Upper lobe of left lung (tissue), 6 donors: Measurements from ENCODE around the gene MAGEB4. TPM values are rescaled to one million over a fixed set of nuclear protein-coding genes. Genes with fewer than 3 reads are reported as not detected.

ENCODE experiments used
- ATAC-seq, 2 donors: fragments of 200-7000 bp; cut with Tn5 transposase; one replicate each; pipeline ENCODE4 v1.9.1; 2022; ENCODE audit warnings: mild to moderate bottlenecking in 2 of 2, moderate library complexity in 2 of 2; ENCODE audit not compliant: low FRiP score in 2 of 2
- DNase-seq, 2 donors: peaks; one replicate each; pipeline ENCODE4 v3.0.0-alpha.2; 2019 to 2020
- H3K27ac ChIP-seq, 4 donors: fragments of 200-600 bp; sonication (generic); one replicate each; pipeline ENCODE4 v1.5.1; 2016 to 2019
- H3K27me3 ChIP-seq, 4 donors: fragments of 200-600 bp; sonication (generic); one replicate each; pipeline ENCODE4 v1.5.1; 2017 to 2019
- H3K36me3 ChIP-seq, 4 donors: fragments of 200-600 bp; sonication (generic); one replicate each; pipeline ENCODE4 v1.5.1; 2016 to 2019
- H3K4me1 ChIP-seq, 4 donors: fragments of 200-600 bp; sonication (generic); one replicate each; pipeline ENCODE4 v1.5.1; 2018 to 2019
- H3K4me3 ChIP-seq, 4 donors: fragments of 200-600 bp; sonication (generic); one replicate each; pipeline ENCODE4 v1.5.1; 2017 to 2019; ENCODE audit warnings: mild to moderate bottlenecking in 2 of 4, moderate library complexity in 1 of 4
- H3K9me3 ChIP-seq, 4 donors: fragments of 200-600 bp; sonication (generic); one replicate each; pipeline ENCODE4 v1.5.1; 2018 to 2019
- EP300 ChIP-seq, 4 donors: sonication (generic); formaldehyde crosslinking; IDR thresholded peaks; one replicate each; pipeline ENCODE4 v1.5.1; 2017; ENCODE audit warnings: antibody characterized with exemption in 4 of 4, control low read depth in 2 of 4
- POLR2A ChIP-seq, 4 donors: fragments of 450-650 bp; IDR thresholded peaks; one replicate each; pipeline ENCODE4 v1.5.1; 2016 to 2017; ENCODE audit warnings: antibody characterized with exemption in 4 of 4, mild to moderate bottlenecking in 2 of 4
- POLR2AphosphoS5 ChIP-seq, 2 donors: sonication (generic); formaldehyde crosslinking; IDR thresholded peaks; one replicate each; pipeline ENCODE4 v1.5.1; 2017; ENCODE audit warnings: antibody characterized with exemption in 2 of 2
- WGBS, 2 donors: methylation state at CpG; one replicate each; pipeline ENCODE4 v1.1.5; 2017 to 2018; 5-methylcytosine and 5-hydroxymethylcytosine counted together
- total RNA-seq, 6 donors: library from RNA; depleted of rRNA in 4 of 6; stranded (reverse); fragments of >200 nt in 4 of 6; gene quantifications; one replicate each; pipeline versions ENCODE4 v1.1.0 to v1.2.1, GENCODE V29; 2016 to 2021
- TF ChIP-seq, protein P1 (sequence below), 6 experiments: fragments of 450-650 bp in 4 of 6; fragments of 200-600 bp in 2 of 6; sonication (generic) in 2 of 6; IDR thresholded peaks; one replicate each; pipeline ENCODE4 v1.5.1; 2016 to 2019; ENCODE audit warnings: antibody characterized with exemption in 6 of 6
- donor health status: DM: no; HTN: no; CAD: no; lungs with moderate emphysema.
- donor health status: DM: no; HTN: yes; CAD: no; lungs with severe emphysema.

MAGEB4 gene
- total RNA-seq, 6 donors from 2014 or later: not detected

- TF ChIP-seq, protein P1, sequence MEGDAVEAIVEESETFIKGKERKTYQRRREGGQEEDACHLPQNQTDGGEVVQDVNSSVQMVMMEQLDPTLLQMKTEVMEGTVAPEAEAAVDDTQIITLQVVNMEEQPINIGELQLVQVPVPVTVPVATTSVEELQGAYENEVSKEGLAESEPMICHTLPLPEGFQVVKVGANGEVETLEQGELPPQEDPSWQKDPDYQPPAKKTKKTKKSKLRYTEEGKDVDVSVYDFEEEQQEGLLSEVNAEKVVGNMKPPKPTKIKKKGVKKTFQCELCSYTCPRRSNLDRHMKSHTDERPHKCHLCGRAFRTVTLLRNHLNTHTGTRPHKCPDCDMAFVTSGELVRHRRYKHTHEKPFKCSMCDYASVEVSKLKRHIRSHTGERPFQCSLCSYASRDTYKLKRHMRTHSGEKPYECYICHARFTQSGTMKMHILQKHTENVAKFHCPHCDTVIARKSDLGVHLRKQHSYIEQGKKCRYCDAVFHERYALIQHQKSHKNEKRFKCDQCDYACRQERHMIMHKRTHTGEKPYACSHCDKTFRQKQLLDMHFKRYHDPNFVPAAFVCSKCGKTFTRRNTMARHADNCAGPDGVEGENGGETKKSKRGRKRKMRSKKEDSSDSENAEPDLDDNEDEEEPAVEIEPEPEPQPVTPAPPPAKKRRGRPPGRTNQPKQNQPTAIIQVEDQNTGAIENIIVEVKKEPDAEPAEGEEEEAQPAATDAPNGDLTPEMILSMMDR (IDR thresholded peaks at IDR 0.05): no peak
- TF ChIP-seq POLR2A (IDR thresholded peaks at IDR 0.05) (no peak), POLR2AphosphoS5 (IDR thresholded peaks at IDR 0.05) (no peak), EP300 (IDR thresholded peaks at IDR 0.05) (no peak)
- ATAC-seq (no peak), DNase-seq (no peak)
- Histone ChIP-seq H3K27me3 (no peaks in the 10 kb centered on the region), H3K9me3 (no peaks in the 10 kb centered on the region), H3K4me3 (no peak within 1 kb of the TSS), H3K36me3 (no peaks in the 10 kb centered on the region), H3K4me1 (no peaks in the 10 kb centered on the region), H3K27ac (no peak within 1 kb of the TSS)
- 68 to 73% methylated on average over 4 of the region's 4 CpGs for WGBS, 2 donors
Measured at GRCh38 chrX:30230395-30230794, 11.4 kb upstream of the MAGEB4 start, which contains the start of gene MAGEB3. TSS of gene MAGEB3 (plus strand) at chrX:30230657. CDS start at chrX:30235925, 5,268 bp downstream.

DNA sequence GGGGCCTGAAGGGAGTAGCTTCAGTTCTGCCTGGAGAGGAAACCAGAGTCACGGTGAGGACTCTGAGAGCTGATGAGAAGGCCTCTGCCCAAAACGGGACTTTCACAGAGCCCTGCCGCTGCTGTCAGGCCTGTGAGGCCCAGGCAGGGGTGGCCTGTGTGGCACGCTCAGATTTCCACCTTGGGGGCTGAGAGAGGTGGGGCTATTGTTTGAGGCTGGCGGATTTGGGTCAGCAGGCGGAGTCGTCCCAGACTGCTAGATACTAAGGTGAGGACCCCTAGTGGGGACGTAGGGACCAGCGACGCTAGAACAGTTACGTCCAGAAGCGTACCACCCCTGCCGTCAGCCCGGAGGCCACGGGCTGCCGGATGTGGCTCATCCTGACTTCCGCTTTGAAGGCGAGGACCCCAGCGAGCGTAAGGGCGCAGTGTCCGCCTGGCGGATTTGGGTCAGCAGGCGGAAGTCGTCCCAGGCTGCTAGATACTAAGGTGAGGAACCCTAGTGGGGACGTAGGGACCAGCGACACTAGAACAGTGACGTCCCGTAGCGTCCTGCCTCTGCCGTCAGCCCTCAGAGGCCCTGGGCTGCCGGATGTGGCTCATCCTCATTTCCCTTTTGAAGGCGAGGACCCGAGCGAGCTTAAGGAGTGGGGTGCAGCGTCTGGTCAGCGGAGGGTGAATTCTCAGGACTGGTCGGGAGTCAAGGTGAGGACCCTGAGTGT lies 5.1 kb downstream of the MAGEB4 start, which contains the start of gene MAGEB1:
Gene MAGEB1 (plus strand): TSS at position 378 of the 721 bp plus-strand sequence. CDS start 3,348 bp downstream, outside the sequence.
- Histone ChIP-seq H3K9me3 (no peaks in the 10 kb centered on the region), H3K4me3 (no peak within 1 kb of the TSS), H3K27ac (no peak within 1 kb of the TSS), H3K4me1 (no peaks in the 10 kb centered on the region), H3K27me3 (no peaks in the 10 kb centered on the region), H3K36me3 (no peaks in the 10 kb centered on the region)
- DNase-seq: peak in 1 of 2 donors; percentile 36
- no peak for TF ChIP-seq EP300 (IDR thresholded peaks at IDR 0.05)
- no peak for TF ChIP-seq POLR2AphosphoS5 (IDR thresholded peaks at IDR 0.05)
- no peak for TF ChIP-seq POLR2A (IDR thresholded peaks at IDR 0.05)
- TF ChIP-seq, protein P1 (IDR thresholded peaks at IDR 0.05): no peak
- WGBS, 2 donors: 87% methylated on average over 38 of the region's 38 CpGs; no CpG with 5 or more reads in 1 of the 2 donors
- no peak for ATAC-seq

- Histone ChIP-seq H3K4me3 (no peak overlapping the region), H3K27ac (no peak overlapping the region), H3K36me3 (no peaks in the 10 kb centered on the region), H3K9me3 (no peaks in the 10 kb centered on the region), H3K27me3 (no peaks in the 10 kb centered on the region), H3K4me1 (no peaks in the 10 kb centered on the region)
- DNase-seq: no peak
- WGBS, 2 donors: 72 to 74% methylated on average over 3 to 4 of the region's 4 CpGs
- no peak for ATAC-seq
- no peak for TF ChIP-seq POLR2AphosphoS5 (IDR thresholded peaks at IDR 0.05)
- no peak for TF ChIP-seq EP300 (IDR thresholded peaks at IDR 0.05)
- TF ChIP-seq POLR2A (IDR thresholded peaks at IDR 0.05): no peak
- TF ChIP-seq, protein P1 (IDR thresholded peaks at IDR 0.05): no peak
Measured at GRCh38 chrX:30248854-30249253, 7.1 kb downstream of the MAGEB4 start.

- 82 to 83% methylated on average over 1 of the region's 1 CpG for WGBS, 2 donors
- H3K9me3 ChIP-seq: no peaks in the 10 kb centered on the region
- no peaks in the 10 kb centered on the region for H3K4me1 ChIP-seq
- no peak overlapping the region for H3K4me3 ChIP-seq
- no peak for DNase-seq
- TF ChIP-seq, protein P1 (IDR thresholded peaks at IDR 0.05): no peak
- TF ChIP-seq EP300 (IDR thresholded peaks at IDR 0.05): no peak
- no peak for TF ChIP-seq POLR2AphosphoS5 (IDR thresholded peaks at IDR 0.05)
- no peak for TF ChIP-seq POLR2A (IDR thresholded peaks at IDR 0.05)
- no peak for ATAC-seq
- no peaks in the 10 kb centered on the region for H3K27me3 ChIP-seq
- no peak overlapping the region for H3K27ac ChIP-seq
- no peaks in the 10 kb centered on the region for H3K36me3 ChIP-seq
Measured at GRCh38 chrX:30253257-30253656, 11.5 kb downstream of the MAGEB4 start.
